ENCODE results near the gene COL15A1. TPM values are rescaled to one million over a fixed set of nuclear protein-coding genes. Genes with fewer than 3 reads are reported as not detected.

The COL15A1 gene
- total RNA-seq, 2 experiments from 2014 or later, result not detected

DNA sequence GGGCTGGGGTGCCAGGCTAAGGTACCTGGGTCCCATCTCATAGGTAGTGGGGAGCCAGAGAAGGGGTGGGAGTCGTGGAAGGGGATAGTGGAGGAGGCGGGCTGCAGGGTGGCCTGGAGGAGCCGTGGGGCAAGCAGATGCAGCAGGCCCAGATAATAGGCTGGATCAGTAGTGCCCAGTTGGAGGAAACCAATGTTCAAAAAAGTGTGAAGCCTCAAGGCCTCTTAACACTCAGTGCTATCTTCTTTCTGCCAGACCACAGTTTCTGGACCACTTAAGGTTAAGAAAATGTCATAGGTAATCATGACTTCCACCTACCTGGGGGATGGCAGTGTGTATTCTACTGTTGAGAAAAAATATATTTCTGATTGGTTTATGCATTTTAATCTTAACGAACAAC lies 97.9 kb downstream of the COL15A1 start:
- ChIA-PET POLR2A (no interaction called here), CTCF (no interaction called here)
- ATAC-seq, result no peak
- peaks cover 10% of the 10 kb centered on the region for H3K9me3 Mint-ChIP-seq (ENCODE audit: low read depth)
- no peak overlapping the region for H3K27ac Mint-ChIP-seq
- DNase-seq, result no peak
- H3K4me3 Mint-ChIP-seq, result no peak overlapping the region
- peaks cover 5% of the 10 kb centered on the region for H3K27me3 Mint-ChIP-seq
- no peaks in the 10 kb centered on the region for H3K36me3 Mint-ChIP-seq (ENCODE audit: low read depth)
- intact Hi-C loops (cut with DNase I, micrococcal nuclease), result no loop called here
- peaks cover 13% of the 10 kb centered on the region for H3K4me1 Mint-ChIP-seq

GRCh38 chr9:99042620-99043019 lies 98.9 kb downstream of the COL15A1 start:
- no peak for ATAC-seq
- Mint-ChIP-seq H3K27ac (no peak overlapping the region), H3K4me1 (peaks cover 13% of the 10 kb centered on the region), H3K27me3 (peaks cover 3% of the 10 kb centered on the region), H3K4me3 (no peak overlapping the region), H3K9me3 (ENCODE audit: low read depth) (peaks cover 10% of the 10 kb centered on the region), H3K36me3 (ENCODE audit: low read depth) (no peaks in the 10 kb centered on the region)
- CTCF ChIA-PET, result interaction anchor here (0.6 kb wide), 1 partner anchor 15 kb away, joined by 3 read pairs; no protein-coding TSS in a partner anchor
- intact Hi-C loops (cut with DNase I, micrococcal nuclease), result no loop called here
- DNase-seq, result no peak
- POLR2A ChIA-PET, result no interaction called here

DNA sequence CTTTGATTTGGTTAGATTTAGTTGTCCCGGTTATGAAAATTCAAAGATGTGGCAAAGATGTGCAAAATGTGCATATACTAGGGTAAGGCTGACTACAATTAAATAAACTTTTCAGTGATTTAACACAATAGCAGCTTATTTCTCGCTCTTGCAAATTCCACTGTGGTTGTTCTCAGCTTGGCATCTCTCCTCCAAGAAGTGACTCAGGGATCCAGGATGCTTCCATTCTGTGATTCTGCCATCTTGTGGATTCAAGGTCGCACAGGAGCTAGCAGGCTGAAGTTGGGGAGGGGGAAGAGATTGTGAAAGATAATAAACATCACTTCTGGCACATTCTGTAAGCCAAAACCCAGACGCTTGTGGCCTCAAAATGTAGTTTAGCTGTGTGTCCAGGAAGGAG lies 101.1 kb downstream of the COL15A1 start:
- intact Hi-C loops (cut with DNase I, micrococcal nuclease), result no loop called here
- Mint-ChIP-seq H3K27ac (no peak overlapping the region), H3K4me1 (peaks cover 9% of the 10 kb centered on the region), H3K4me3 (no peak overlapping the region), H3K27me3 (no peaks in the 10 kb centered on the region), H3K9me3 (ENCODE audit: low read depth) (peaks cover 10% of the 10 kb centered on the region), H3K36me3 (ENCODE audit: low read depth) (no peaks in the 10 kb centered on the region)
- ATAC-seq (no peak), DNase-seq (no peak)
- CTCF ChIA-PET, result interaction anchor here (0.7 to 1.2 kb wide), 2 partner anchors 11 to 97 kb away, joined by 3 read pairs; no protein-coding TSS in a partner anchor
- POLR2A ChIA-PET, result interaction anchor here (0.7 kb wide), 1 partner anchor 19 kb away, joined by 3 read pairs; no protein-coding TSS in a partner anchor

GRCh38 chr9:99046068-99046467 lies 102.4 kb downstream of the COL15A1 start:
- no peaks in the 10 kb centered on the region for H3K36me3 Mint-ChIP-seq (ENCODE audit: low read depth)
- DNase-seq (no peak), ATAC-seq (no peak)
- CTCF ChIA-PET, result interaction anchor here (1.2 kb wide), 1 partner anchor 96 kb away, joined by 3 read pairs; no protein-coding TSS in a partner anchor
- H3K27me3 Mint-ChIP-seq, result no peaks in the 10 kb centered on the region
- no peak overlapping the region for H3K4me3 Mint-ChIP-seq
- POLR2A ChIA-PET, result no interaction called here
- no peak overlapping the region for H3K27ac Mint-ChIP-seq
- intact Hi-C loops (cut with DNase I, micrococcal nuclease), result no loop called here
- peaks cover 8% of the 10 kb centered on the region for H3K4me1 Mint-ChIP-seq
- H3K9me3 Mint-ChIP-seq (ENCODE audit: low read depth), result peaks cover 10% of the 10 kb centered on the region

- ATAC-seq, result no peak
- CTCF ChIA-PET, result interaction anchor here (0.8 kb wide), 1 partner anchor 9 kb away, joined by 3 read pairs; no protein-coding TSS in a partner anchor
- Mint-ChIP-seq H3K27ac (no peak overlapping the region), H3K4me3 (no peak overlapping the region), H3K4me1 (peaks cover 3% of the 10 kb centered on the region), H3K9me3 (ENCODE audit: low read depth) (peaks cover 10% of the 10 kb centered on the region), H3K27me3 (no peaks in the 10 kb centered on the region), H3K36me3 (ENCODE audit: low read depth) (no peaks in the 10 kb centered on the region)
- POLR2A ChIA-PET, result no interaction called here
- intact Hi-C loops (cut with DNase I, micrococcal nuclease), result no loop called here
- DNase-seq, result no peak
These were observed 102.9 kb downstream of the COL15A1 start for GRCh38 chr9:99046542-99047071.

DNA sequence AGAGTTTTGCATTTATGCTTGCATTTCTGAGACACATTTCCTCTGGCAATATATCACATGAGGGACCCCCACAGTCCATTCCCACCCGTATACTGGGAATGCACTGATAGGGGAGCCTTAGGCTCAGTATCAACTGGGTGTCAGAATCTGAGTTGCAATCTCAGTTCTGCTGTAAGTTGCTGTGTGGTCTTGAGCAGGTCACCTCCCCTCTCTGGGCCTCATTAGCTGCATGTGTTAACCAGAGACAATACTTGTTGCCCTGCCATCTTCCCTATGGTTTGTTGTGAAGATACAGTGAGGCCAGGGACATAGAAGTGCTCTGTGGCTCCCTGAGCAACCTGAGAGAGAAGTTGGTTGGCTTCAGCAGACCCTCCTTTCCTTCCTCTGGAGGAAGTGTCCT lies 105.5 kb downstream of the COL15A1 start:
- H3K27ac Mint-ChIP-seq, result no peak overlapping the region
- DNase-seq, result no peak
- ChIA-PET CTCF (no interaction called here), POLR2A (no interaction called here)
- peaks cover 7% of the 10 kb centered on the region for H3K9me3 Mint-ChIP-seq (ENCODE audit: low read depth)
- H3K36me3 Mint-ChIP-seq (ENCODE audit: low read depth), result no peaks in the 10 kb centered on the region
- no peak for ATAC-seq
- H3K27me3 Mint-ChIP-seq, result no peaks in the 10 kb centered on the region
- H3K4me3 Mint-ChIP-seq, result no peak overlapping the region
- peaks cover 16% of the 10 kb centered on the region for H3K4me1 Mint-ChIP-seq
- intact Hi-C loops (cut with DNase I, micrococcal nuclease), result no loop called here

GRCh38 chr9:99049641-99050040 lies 105.9 kb downstream of the COL15A1 start:
- CTCF ChIA-PET, result interaction anchor here (0.5 kb wide), 1 partner anchor 73 kb away, joined by 3 read pairs; no protein-coding TSS in a partner anchor
- Mint-ChIP-seq H3K36me3 (ENCODE audit: low read depth) (no peaks in the 10 kb centered on the region), H3K27me3 (no peaks in the 10 kb centered on the region), H3K9me3 (ENCODE audit: low read depth) (peaks cover 3% of the 10 kb centered on the region), H3K4me3 (no peak overlapping the region), H3K27ac (no peak overlapping the region), H3K4me1 (peaks cover 19% of the 10 kb centered on the region)
- DNase-seq (no peak), ATAC-seq (no peak)
- POLR2A ChIA-PET, result no interaction called here
- intact Hi-C loops (cut with DNase I, micrococcal nuclease), result no loop called here

- H3K4me3 Mint-ChIP-seq, result no peak overlapping the region
- no peaks in the 10 kb centered on the region for H3K9me3 Mint-ChIP-seq (ENCODE audit: low read depth)
- CTCF ChIA-PET, result interaction anchor here (0.5 kb wide), 1 partner anchor 73 kb away, joined by 3 read pairs; no protein-coding TSS in a partner anchor
- peaks cover 2% of the 10 kb centered on the region for H3K27me3 Mint-ChIP-seq
- DNase-seq, result no peak
- H3K27ac Mint-ChIP-seq, result no peak overlapping the region
- no peaks in the 10 kb centered on the region for H3K36me3 Mint-ChIP-seq (ENCODE audit: low read depth)
- intact Hi-C loops (cut with DNase I, micrococcal nuclease), result no loop called here
- POLR2A ChIA-PET, result no interaction called here
- ATAC-seq, result no peak
- peaks cover 23% of the 10 kb centered on the region for H3K4me1 Mint-ChIP-seq
These were observed 106.7 kb downstream of the COL15A1 start for GRCh38 chr9:99050292-99050911.

DNA sequence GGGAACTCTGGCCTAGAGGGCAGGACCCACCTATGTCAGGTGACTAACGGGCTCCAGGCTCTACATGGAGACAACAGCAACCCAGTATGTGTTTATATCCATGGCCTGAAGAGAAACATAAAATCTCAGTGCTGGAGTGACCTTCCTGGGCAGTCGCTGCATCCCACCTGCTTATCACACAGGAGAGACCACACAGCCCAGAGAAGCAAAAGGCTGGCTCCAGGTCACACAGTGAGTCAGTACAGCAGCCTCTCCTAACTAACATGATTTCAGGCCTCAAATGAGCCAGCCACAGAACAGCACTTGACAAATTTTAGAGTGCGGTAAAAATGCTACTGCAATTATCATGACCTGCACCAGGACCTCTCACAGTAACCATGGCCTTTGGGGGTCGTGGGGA lies 107.2 kb downstream of the COL15A1 start:
- Mint-ChIP-seq H3K4me1 (peaks cover 29% of the 10 kb centered on the region), H3K27ac (no peak overlapping the region), H3K27me3 (peaks cover 2% of the 10 kb centered on the region), H3K4me3 (no peak overlapping the region), H3K36me3 (ENCODE audit: low read depth) (no peaks in the 10 kb centered on the region), H3K9me3 (ENCODE audit: low read depth) (no peaks in the 10 kb centered on the region)
- CTCF ChIA-PET, result interaction anchor here (0.7 kb wide), 1 partner anchor 132 kb away, joined by 3 read pairs; no protein-coding TSS in a partner anchor
- POLR2A ChIA-PET, result no interaction called here
- no peak for DNase-seq
- intact Hi-C loops (cut with DNase I, micrococcal nuclease), result no loop called here
- ATAC-seq, result no peak

GRCh38 chr9:99051406-99051805 lies 107.7 kb downstream of the COL15A1 start:
- peaks cover 32% of the 10 kb centered on the region for H3K4me1 Mint-ChIP-seq
- no peak overlapping the region for H3K4me3 Mint-ChIP-seq
- CTCF ChIA-PET, result interaction anchor here (0.7 to 1.3 kb wide), 5 partner anchors 12 to 131 kb away, joined by 3 read pairs; no protein-coding TSS in a partner anchor
- H3K9me3 Mint-ChIP-seq (ENCODE audit: low read depth), result no peaks in the 10 kb centered on the region
- POLR2A ChIA-PET, result no interaction called here
- peaks cover 2% of the 10 kb centered on the region for H3K27me3 Mint-ChIP-seq
- intact Hi-C loops (cut with DNase I, micrococcal nuclease), result no loop called here
- H3K27ac Mint-ChIP-seq, result no peak overlapping the region
- no peak for ATAC-seq
- no peaks in the 10 kb centered on the region for H3K36me3 Mint-ChIP-seq (ENCODE audit: low read depth)
- no peak for DNase-seq

- ChIA-PET CTCF (interaction anchor here (0.7 to 1.3 kb wide), 6 partner anchors 12 to 131 kb away, joined by 3 read pairs; no protein-coding TSS in a partner anchor), POLR2A (no interaction called here)
- H3K27me3 Mint-ChIP-seq, result peaks cover 2% of the 10 kb centered on the region
- DNase-seq (no peak), ATAC-seq (no peak)
- no peaks in the 10 kb centered on the region for H3K36me3 Mint-ChIP-seq (ENCODE audit: low read depth)
- H3K4me1 Mint-ChIP-seq, result peaks cover 36% of the 10 kb centered on the region
- no peak overlapping the region for H3K27ac Mint-ChIP-seq
- intact Hi-C loops (cut with DNase I, micrococcal nuclease), result no loop called here
- no peaks in the 10 kb centered on the region for H3K9me3 Mint-ChIP-seq (ENCODE audit: low read depth)
- no peak overlapping the region for H3K4me3 Mint-ChIP-seq
These were observed 108.1 kb downstream of the COL15A1 start for GRCh38 chr9:99051851-99052250.

All from activated CD4-positive, alpha-beta T cell treated with anti-CD3 and anti-CD28 coated beads for 36 hours (primary cell).